NCI-H187 treated with DMSO at 0.1 percent for 48 hours (cell line): ENCODE data around the gene LRRN3.
"Not testable (repeated sequence)": the region's sequence is repeated elsewhere in the genome, so short reads cannot be mapped to it uniquely, and the experiment has no call there.

Experiments
- DNase-seq: peaks from one replicate; lab custom pipeline; 2025; lab: John Stamatoyannopoulos, UW

The LRRN3 gene

GRCh38 chr7:111090846-111091245, at the start of gene LRRN3:
LRRN3 (plus strand) TSS chr7:111091127; CDS start chr7:111122773, 31,646 bp downstream.
- peak; percentile 26 for DNase-seq

- no peak for DNase-seq
These were observed 49.4 kb upstream of the LRRN3 start for GRCh38 chr7:111041577-111041976.

GRCh38 chr7:111042842-111043241, 48.1 kb upstream of the LRRN3 start:
- no peak for DNase-seq

DNA sequence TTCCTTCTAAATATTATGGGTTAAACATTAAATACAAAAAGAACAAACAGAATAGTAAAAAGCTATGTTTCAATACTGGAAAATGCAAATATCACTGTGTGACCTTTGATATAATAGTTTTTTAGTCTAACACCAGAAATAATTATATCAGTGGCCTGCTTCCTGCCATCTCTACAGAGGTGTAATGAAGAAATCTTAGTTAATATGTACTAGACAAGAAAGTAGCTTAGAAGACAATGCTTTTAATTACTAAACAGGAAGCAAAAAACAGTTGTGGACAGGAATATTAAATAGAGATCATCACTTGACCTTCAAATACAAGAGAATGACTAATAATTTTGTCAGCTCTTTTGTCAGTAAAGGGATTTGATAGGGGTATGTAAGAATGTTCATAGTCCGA, 47.4 kb upstream of the LRRN3 start:
- no peak for DNase-seq

- DNase-seq = no peak
These were observed 45.5 kb upstream of the LRRN3 start for GRCh38 chr7:111045449-111045848.

DNA sequence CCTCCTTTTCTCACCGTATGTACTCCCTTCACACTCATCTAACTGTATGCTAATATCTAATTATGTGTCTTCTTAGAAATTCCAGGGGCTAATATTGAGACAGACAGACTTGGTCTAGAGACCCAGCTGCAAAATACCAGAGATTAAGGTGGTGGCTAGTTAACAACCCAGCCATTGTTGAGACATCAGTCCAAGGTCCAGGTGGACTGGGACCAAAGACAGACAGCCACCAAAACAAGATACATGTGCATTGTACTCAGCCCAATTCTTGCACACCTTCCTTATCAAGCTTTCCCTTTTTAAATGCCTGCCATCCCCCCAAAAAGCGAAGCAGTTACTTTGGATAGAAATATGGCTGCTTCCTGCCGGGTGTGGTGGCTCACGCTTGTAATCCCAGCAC, 43.3 kb upstream of the LRRN3 start:
- DNase-seq = no peak

GRCh38 chr7:111049971-111050680, 40.8 kb upstream of the LRRN3 start:
- DNase-seq = no peak

- DNase-seq = no peak
These were observed 40.0 kb upstream of the LRRN3 start for GRCh38 chr7:111050875-111051416.

GRCh38 chr7:111051832-111052231, 39.1 kb upstream of the LRRN3 start:
- no peak for DNase-seq

DNA sequence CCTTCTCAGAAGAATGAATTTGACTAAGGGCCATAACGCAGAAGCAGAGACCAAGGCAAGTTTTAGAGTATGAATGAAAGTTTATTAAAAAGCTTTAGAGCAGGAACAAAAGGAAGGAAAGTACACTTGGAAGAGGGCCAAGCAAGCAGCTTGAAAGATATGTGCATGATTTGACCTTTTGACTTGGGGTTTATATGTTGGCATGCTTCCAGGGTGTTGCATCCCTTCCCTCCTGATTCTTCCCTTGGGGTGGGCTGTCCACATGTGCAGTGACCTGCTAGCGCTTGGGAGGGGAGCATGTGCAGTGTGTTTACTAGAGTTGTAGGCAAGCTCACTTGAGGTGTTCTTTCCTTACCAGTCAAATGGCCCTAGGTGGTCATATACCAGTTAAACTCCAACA, 37.9 kb upstream of the LRRN3 start:
- DNase-seq = no peak

DNA sequence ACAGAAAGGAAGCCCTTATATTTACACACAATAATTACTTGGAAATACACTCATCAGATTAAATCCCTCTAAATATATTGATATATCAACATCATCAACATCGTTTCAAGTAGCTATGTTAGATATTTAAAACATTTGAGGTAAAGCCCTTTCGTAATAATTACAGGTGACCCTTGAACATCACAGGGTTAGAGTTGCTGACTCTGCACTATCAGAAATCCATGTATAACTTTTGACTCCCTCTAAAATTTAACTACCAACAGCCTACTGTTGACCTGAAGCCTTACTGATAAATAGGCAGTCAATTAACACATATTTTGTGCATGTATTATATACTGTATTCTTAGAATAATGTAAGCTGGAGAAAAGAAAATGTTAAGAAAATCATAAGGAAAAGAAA, 34.6 kb upstream of the LRRN3 start:
- no peak for DNase-seq

- no peak for DNase-seq
These were observed 33.9 kb upstream of the LRRN3 start for GRCh38 chr7:111057066-111057465.

GRCh38 chr7:111059833-111060232, 31.1 kb upstream of the LRRN3 start:
- no peak for DNase-seq

- DNase-seq = no peak
These were observed 27.8 kb upstream of the LRRN3 start for GRCh38 chr7:111063166-111063565.

DNA sequence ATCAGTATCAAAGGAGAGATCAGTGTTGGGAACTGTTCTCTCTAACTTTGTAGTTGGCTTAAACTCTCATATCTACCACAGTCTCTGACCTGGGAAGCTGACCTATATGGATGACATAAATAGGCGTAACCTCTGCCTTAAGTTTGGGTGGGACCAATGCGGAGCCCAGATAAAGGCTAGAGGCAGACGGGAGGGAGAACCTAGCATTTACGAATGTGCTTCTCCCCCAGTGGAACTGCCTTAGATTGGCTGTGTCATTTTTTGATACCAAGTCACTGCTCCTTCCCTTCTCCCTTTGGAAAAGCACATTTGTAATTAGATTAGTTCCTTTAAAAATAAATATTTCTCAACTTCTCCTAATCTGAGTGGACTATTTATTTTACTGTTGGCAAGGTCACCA, 23.7 kb upstream of the LRRN3 start:
- no peak for DNase-seq

DNA sequence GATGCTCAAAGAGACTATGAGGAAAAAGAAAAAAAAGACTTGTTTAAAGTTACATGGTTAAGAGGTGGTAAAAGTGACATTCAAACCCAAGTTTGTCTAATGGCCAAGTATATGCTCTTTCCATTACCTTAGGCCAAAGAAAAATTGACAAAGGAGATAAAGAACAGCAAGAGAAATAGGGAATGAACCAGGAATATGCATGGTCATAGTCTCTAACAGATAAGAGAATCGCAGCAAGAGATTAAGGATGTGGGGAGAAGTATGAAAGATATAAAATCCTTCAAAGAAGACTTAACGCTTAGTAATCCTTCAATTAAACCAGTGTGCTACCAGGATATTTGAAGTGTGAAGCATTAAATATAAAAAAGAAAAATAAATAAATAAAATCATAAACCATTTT, 23.2 kb upstream of the LRRN3 start:
- DNase-seq = no peak

DNA sequence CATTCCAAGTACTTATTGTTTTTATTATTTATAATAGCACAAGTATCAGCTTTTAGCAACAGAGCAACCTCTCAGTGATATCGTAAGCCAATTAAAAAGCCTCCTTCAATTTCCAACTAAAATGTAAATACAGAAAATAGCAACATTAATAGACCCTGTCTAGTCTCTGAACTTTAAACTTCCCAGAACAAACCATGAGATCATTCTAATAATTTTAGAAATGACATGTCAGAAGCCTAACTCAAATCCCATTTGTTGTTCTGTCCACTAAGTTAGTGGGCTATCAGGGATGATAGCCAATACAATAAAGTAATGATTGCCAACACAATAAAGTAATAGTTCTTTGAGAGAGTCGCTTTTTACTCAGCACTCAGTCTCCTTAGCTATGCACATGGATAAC, 22.3 kb upstream of the LRRN3 start:
- DNase-seq = no peak

DNA sequence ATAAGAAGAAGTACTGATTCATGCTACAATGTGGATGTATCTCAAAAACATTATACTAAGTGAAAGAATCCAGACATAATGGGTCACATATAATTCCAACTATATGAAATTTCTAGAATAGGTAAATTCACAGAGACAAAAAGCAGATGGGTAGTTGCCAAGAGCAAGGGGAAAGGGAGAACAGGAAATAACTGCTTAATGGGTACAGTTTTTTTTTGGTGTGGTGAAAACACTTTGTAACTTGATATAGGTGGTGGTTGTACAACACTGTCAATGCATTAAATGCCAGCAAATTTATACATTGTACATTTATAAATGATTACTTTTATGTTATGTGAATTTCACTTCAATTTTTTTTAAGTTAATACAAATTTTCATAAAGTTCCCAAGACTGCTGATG, 19.4 kb upstream of the LRRN3 start:
- DNase-seq = no peak

GRCh38 chr7:111072658-111073057, 18.3 kb upstream of the LRRN3 start:
- DNase-seq = not testable (repeated sequence)

DNA sequence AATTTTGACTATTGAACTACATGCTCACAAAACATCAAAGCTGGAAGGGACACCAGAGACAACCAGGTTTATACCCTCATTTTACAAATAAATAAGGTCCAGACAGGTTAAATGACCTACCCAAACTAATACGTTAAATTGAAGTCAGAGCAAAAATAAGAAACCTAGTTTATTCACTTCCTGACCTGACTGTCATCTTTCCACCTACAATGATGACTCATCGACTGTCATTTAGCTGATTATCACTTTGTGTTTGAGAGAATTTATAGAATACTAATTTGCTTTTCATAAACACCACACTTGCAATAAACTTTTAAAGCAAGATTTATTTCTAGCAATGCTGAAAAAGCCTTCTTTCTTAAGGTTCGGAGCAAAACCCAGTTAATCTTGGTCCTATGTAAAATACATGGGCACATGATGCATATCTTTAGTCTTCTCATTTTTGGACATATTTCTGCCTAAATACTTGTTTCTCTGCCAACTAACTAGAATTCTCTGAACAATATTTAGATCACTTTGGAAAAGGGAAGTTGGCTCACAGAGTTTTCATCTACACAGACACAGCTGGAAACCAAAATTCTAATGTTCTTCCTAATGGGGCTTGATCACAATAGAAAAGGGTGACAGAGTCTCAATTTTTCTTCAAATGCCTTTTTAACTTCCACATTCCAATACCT, 16.7 kb upstream of the LRRN3 start:
- DNase-seq = no peak

DNA sequence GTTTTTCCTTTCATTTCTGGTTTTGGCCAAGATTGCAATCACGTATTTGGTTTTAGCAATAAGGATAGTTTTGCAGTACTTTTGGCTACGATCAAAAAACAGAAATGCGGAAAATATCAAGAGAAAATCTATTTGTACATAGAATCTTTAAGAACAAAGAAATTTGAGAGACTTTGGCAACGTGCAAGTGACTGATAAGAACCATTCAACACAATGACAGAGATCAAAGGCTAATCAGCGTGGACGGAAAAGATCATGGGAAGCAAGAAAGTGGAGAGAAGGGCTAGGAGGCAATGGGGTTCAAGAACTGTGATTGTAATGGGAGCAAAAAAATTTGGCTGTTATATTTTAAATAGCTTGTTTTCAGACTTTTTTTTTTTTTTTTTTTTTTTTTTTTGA, 16.2 kb upstream of the LRRN3 start:
- DNase-seq = no peak

DNA sequence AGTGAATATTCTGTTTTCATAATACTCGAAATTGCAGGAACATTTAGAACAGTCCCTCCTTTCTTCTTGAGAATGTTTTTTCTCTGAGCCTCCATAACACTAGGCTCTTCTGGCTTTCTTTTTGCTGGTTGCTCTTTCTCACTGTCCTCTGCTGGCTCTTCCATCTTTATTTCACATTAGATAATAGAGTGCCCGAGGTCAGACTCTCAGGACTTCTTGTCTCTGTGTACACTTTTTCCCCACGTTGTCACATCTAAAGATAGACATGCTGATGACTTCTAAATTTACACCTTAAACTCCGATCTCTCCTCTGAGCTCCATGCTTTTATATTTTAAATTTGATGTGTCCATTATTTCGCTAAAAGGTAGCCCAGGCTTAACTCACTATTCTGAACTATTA, 15.4 kb upstream of the LRRN3 start:
- DNase-seq = no peak

DNA sequence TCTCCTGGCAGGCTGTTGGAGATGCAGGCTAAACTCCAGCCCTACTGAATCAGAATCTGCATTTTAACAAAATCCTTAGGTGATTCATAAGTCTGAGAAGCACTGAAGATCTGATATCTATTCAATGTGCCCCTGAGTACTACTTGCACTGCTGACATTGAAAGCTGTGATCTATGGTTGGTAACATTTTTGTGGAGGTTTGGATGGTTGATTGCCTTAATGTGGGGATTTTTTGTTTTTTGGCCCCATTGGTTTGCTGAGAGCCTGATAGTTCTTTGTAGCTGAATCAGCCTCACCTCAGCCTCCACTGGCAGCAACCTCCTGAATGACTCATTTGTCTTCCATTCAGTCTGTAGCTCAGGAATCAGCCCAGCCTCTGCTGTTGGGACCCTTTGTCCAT, 14.7 kb upstream of the LRRN3 start:
- no peak for DNase-seq

DNA sequence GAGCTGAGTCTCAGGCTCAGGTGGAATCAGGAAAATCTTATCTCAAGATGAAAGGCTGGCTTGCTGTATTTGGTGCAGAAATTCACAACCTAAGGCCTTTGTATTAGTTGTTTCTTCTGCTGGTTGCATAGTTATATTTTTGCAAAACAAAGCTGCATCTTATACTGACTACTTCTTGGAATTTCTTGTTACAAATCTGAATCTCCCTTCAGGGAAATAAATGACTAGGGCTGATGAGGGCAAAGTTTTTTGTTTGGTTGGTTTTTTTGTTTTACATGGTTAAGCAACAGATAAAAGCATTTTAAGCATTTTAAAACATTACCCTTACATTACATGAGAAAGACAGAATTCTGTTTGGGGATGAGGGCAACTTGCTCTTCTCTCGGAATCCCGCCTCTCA, 13.9 kb upstream of the LRRN3 start:
- no peak for DNase-seq
